Measurements from ENCODE around the gene CD83.
A peak's percentile ranks its signal among the peaks of the same experiment; 100 is the strongest.

CD83 gene

DNA sequence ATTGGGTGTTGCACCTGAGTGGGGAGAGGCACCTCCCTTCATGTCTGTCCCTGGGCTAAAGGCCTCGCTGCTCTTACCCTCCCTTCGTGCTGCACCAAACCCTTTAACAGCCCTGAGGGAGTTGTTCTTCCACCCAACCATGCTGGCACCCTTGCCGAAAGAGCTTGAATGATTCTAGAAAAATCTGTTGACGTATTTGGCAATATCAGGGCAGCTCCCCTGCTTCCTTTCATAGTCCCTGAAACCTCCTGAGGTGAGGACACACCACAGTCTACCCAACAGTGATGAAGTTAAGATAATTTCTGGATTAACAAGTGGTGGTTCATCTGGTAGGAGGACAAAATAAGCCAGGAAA lies 15.3 kb downstream of the CD83 start:
- Histone ChIP-seq H3K9me3 (replicated peaks in 1 of 11) (no peaks in the 10 kb centered on the region; a peak in 1 of 22 replicates), H4K20me1 (peaks cover 0 to 86% (median 0%) of the 10 kb centered on the region in 11 experiments; a peak in 7 of 22 replicates), H3K9ac (no peak overlapping the region), H3K27me3 (no peaks in the 10 kb centered on the region), H3K4me3 (no peak overlapping the region), H3K27ac (no peak overlapping the region), H3K4me2 (peak overlapping the region in 8 of 11 experiments; percentile 4 to 85 (median 74); a peak in 12 of 22 replicates), H3K4me1 (peaks cover 24 to 74% (median 53%) of the 10 kb centered on the region in 10 experiments), H3K36me3 (peaks cover 33 to 86% (median 58%) of the 10 kb centered on the region in 11 experiments)
- no peak for TF ChIP-seq Cebpa-rat (IDR thresholded peaks at IDR 0.05)

DNA sequence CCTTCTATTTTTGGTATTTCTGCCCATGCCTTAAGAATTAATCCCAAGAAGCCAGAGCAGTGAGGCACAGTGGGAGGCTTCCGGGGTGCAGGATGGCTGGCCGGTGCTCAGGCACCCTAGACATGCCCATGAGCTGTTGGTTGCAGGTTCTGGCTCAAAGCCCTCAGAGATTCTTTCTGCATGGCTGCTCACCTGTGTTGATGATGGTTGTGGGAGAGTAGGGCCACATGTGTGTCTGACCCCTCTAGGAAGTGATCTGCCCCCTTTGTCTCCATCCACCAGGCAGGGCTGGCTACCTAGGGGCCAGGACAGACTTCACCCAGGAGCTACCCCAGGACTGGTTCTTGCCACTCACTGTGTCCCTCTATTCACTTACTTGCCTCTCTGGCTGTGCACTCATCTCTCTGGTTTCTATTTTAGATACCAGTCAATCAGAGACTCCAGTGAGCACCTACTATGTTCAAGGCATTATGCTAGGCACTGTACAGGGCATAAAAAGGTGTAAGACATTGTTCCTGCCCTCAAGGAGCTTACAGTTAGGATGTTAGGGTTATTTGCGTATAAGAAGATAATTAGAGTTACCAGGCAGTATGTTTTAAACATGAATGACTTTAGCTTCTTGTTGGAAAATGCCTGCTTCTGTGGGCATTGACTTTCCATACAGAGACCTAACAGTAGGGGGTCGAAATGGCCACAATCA lies 16.8 kb downstream of the CD83 start:
- no peaks in the 10 kb centered on the region for H3K27me3 ChIP-seq
- H3K9ac ChIP-seq: peak overlapping the region in 4 of 11 experiments; percentile 7 to 36 (median 32); a peak in 2 of 22 replicates
- peaks cover 33 to 76% (median 58%) of the 10 kb centered on the region in 11 experiments for H3K36me3 ChIP-seq
- no peak overlapping the region for H3K4me3 ChIP-seq
- no peaks in the 10 kb centered on the region; a peak in 1 of 22 replicates for H3K9me3 ChIP-seq (replicated peaks in 1 of 11)
- peaks cover 9 to 59% (median 38%) of the 10 kb centered on the region in 10 experiments for H3K4me1 ChIP-seq
- H4K20me1 ChIP-seq: peaks cover 0 to 71% (median 0%) of the 10 kb centered on the region in 11 experiments; a peak in 7 of 22 replicates
- no peak for TF ChIP-seq Cebpa-rat (IDR thresholded peaks at IDR 0.05)
- peak overlapping the region in 6 of 11 experiments; percentile 5 to 50 (median 36); a peak in 9 of 22 replicates for H3K27ac ChIP-seq
- H3K4me2 ChIP-seq: peak overlapping the region in 9 of 11 experiments; percentile 27 to 85 (median 71); a peak in 17 of 22 replicates

DNA sequence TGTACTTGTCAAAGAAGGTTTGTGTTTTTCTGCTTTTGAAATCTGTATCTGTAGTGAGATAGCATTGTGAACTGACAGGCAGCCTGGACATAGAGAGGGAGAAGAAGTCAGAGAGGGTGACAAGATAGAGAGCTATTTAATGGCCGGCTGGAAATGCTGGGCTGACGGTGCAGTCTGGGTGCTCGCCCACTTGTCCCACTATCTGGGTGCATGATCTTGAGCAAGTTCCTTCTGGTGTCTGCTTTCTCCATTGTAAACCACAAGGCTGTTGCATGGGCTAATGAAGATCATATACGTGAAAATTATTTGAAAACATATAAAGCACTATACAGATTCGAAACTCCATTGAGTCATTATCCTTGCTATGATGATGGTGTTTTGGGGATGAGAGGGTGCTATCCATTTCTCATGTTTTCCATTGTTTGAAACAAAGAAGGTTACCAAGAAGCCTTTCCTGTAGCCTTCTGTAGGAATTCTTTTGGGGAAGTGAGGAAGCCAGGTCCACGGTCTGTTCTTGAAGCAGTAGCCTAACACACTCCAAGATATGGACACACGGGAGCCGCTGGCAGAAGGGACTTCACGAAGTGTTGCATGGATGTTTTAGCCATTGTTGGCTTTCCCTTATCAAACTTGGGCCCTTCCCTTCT lies 18.4 kb downstream of the CD83 start:
- Histone ChIP-seq H3K27ac (no peak overlapping the region), H3K36me3 (peaks cover 33 to 59% (median 54%) of the 10 kb centered on the region in 11 experiments)

DNA sequence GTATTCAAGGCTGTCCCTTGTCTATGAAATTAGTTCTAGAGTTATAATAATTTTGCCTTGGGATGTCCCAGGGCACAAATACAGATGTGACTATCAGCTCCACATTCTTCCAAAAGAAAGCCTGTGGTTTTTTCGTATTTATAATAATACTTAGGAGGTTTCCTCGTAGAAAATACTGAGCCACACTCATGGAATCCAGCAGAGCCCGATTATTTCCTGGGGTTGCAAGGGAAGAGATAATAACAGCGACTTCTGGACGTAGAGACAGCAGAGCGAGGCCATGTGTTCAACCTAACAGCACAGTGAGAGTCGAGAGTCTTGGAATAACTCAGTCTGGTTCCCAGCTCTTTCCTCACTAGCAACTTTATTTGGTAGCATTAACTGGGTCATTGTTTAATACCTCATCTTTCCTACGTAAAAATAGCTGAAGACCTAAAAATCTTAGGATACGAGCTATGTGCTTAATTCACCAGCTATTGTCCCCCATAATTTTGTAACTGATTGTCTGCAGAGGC lies 21.2 kb downstream of the CD83 start:
- Histone ChIP-seq H3K27me3 (no peaks in the 10 kb centered on the region), H3K4me2 (no peak overlapping the region), H3K27ac (no peak overlapping the region), H3K4me1 (peaks cover 0 to 21% (median 10%) of the 10 kb centered on the region in 10 experiments; a peak in 16 of 20 replicates), H3K9ac (no peak overlapping the region), H4K20me1 (peaks cover 0 to 27% (median 0%) of the 10 kb centered on the region in 11 experiments; a peak in 6 of 22 replicates), H3K36me3 (peaks cover 19 to 35% (median 28%) of the 10 kb centered on the region in 11 experiments), H3K4me3 (no peak overlapping the region), H3K9me3 (replicated peaks in 1 of 11) (no peaks in the 10 kb centered on the region; a peak in 1 of 22 replicates)
- TF ChIP-seq Cebpa-rat (IDR thresholded peaks at IDR 0.05): no peak

More for the DNA sequence above, 18.4 kb downstream of the CD83 start:
- H3K4me3 ChIP-seq: no peak overlapping the region
- H3K4me2 ChIP-seq: no peak overlapping the region
- no peaks in the 10 kb centered on the region for H3K27me3 ChIP-seq
- H3K9me3 ChIP-seq (replicated peaks in 1 of 11): no peaks in the 10 kb centered on the region; a peak in 1 of 22 replicates
- H4K20me1 ChIP-seq: peaks cover 0 to 55% (median 0%) of the 10 kb centered on the region in 11 experiments; a peak in 6 of 22 replicates
- no peak overlapping the region for H3K9ac ChIP-seq
- H3K4me1 ChIP-seq: peaks cover 0 to 44% (median 25%) of the 10 kb centered on the region in 10 experiments; a peak in 17 of 20 replicates
- TF ChIP-seq Cebpa-rat (IDR thresholded peaks at IDR 0.05): no peak

DNA sequence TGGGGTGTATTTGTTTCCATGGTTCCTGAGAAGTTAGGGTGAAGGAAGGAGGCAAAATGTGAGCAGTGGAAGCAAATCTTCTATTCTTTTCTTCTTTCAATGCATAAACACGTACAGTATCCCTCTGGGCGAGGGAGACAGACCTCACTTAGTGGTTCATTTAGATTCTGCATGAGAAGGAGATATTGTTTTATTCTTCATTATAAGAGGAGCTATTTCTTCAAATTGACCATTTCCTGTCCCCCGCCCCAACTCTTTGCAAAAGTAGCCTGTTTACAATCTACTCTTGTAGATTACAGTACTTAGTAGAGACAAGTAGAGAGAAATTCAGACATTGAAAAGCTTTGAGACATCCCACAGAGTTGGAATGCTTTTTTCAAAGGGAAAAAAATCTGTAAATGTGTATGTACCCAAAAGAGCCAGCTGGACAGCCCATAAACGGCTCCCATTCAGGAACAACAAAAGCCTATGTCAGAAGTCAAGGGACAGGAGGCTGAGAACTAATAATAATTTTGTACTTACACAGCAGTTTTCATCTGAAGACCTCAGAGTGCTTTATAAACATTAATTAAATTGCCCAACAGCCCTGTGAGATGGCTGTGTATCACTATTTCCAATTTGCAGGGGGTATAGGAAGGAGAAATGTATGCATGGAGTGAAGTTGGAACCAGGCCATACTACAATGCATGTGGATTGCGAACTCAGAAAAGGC lies 23.9 kb downstream of the CD83 start:
- H3K9me3 ChIP-seq (replicated peaks in 1 of 11): no peaks in the 10 kb centered on the region
- H3K27ac ChIP-seq: no peak overlapping the region
- peaks cover 0 to 24% (median 5%) of the 10 kb centered on the region in 10 experiments; a peak in 12 of 20 replicates for H3K4me1 ChIP-seq
- H3K4me2 ChIP-seq: no peak overlapping the region
- TF ChIP-seq Cebpa-rat (IDR thresholded peaks at IDR 0.05): no peak
- H3K4me3 ChIP-seq: no peak overlapping the region
- H3K36me3 ChIP-seq: peaks cover 0 to 7% (median under 1%) of the 10 kb centered on the region in 11 experiments; a peak in 5 of 22 replicates
- no peaks in the 10 kb centered on the region for H4K20me1 ChIP-seq
- H3K9ac ChIP-seq: no peak overlapping the region
- no peaks in the 10 kb centered on the region for H3K27me3 ChIP-seq

DNA sequence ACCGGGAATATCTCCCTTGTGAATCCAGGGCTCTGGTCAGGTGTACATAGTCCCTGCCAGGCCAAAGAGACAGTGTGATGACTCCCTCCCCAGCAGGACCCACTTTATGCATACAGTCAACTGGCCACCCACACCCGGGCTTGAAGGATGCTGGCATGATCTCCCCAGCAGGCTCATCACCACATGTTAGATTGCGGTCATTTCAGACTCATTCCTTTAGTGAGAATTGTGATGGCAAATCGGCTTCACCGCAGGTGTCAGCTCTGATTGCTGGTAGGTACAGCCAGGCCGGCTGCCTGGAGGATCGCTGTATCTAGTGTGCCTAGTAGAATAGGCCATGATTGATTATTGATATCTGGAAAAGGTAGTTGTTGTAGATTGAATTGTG lies 24.5 kb downstream of the CD83 start:
- TF ChIP-seq Cebpa-rat (IDR thresholded peaks at IDR 0.05): no peak
- H3K4me2 ChIP-seq: no peak overlapping the region

DNA sequence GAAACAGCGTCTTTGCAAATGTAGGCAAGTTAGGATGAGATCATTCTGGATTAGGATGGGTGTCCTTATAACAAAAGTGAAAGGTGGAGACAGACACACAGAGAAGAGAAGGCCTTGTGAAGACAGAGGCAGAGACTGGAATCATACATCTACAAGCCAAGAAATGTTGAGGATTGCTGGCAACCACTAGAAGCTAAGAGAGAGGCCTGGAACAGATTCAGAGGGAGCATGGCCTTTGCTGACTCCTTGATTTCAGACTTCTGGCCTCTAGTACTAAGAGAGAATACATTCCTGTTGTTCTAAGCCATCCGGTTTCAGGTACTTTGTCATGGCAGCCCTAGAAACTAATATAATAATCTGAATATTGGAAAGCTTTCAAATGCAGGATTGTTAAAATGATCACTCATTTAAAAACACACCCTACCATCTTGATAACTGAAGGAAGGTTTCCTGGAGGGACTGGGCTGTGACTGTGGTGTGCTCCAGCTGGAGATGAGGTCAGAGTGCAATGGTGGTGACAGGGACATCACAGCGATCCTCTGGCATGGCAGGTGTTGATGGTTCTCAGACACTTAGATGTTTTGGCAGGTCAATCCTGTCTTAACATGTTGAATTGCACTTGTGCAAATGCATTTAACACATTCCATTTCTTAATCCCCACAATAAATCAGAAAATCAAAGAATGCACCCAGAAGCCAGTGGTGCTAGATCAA lies 25.1 kb downstream of the CD83 start:
- H3K27ac ChIP-seq: no peak overlapping the region

More for the DNA sequence above, 24.5 kb downstream of the CD83 start:
- Histone ChIP-seq H3K4me1 (peaks cover 0 to 28% (median 6%) of the 10 kb centered on the region in 10 experiments; a peak in 12 of 20 replicates), H3K9ac (no peak overlapping the region), H3K27me3 (no peaks in the 10 kb centered on the region), H3K4me3 (no peak overlapping the region), H3K27ac (no peak overlapping the region), H3K9me3 (replicated peaks in 1 of 11) (no peaks in the 10 kb centered on the region), H4K20me1 (no peaks in the 10 kb centered on the region), H3K36me3 (0 out of 22 replicates have a peak, but pooled peaks cover 0 to 4% (median 0%) of the 10 kb centered on the region in 11 experiments)

DNA sequence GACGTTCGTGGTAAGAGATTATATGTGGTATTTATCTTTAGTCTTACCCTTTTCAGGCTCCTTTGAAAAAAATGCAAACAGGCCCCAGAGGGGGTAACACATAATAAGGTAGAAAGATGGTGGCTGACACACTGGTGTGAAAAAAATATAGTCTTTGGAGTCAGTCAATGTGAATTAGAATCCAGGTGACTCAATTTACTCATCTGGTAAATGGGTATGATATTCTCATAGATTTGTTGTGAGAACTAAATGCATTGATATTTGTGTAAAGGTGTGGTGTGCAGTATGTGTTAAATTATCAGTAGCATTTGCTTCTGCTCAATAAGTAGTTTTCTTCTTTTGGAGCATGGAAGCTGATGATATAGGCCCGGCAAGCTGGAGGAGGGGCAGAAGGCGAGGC lies 25.7 kb downstream of the CD83 start:
- Histone ChIP-seq H3K9ac (no peak overlapping the region), H3K36me3 (no peaks in the 10 kb centered on the region), H3K27ac (no peak overlapping the region), H3K9me3 (replicated peaks in 1 of 11) (no peaks in the 10 kb centered on the region), H3K4me2 (0 out of 22 replicates have a peak overlapping the region, but pooled peaks of 1 of the 11 experiments have one; percentile 5), H3K4me1 (peaks cover 0 to 28% (median 8%) of the 10 kb centered on the region in 10 experiments; a peak in 17 of 20 replicates), H3K4me3 (no peak overlapping the region), H4K20me1 (no peaks in the 10 kb centered on the region), H3K27me3 (no peaks in the 10 kb centered on the region)
- no peak for TF ChIP-seq Cebpa-rat (IDR thresholded peaks at IDR 0.05)

More for the DNA sequence above, 25.1 kb downstream of the CD83 start:
- H4K20me1 ChIP-seq: no peaks in the 10 kb centered on the region
- H3K36me3 ChIP-seq: 0 out of 22 replicates have a peak, but pooled peaks cover 0 to 3% (median 0%) of the 10 kb centered on the region in 11 experiments
- H3K27me3 ChIP-seq: no peaks in the 10 kb centered on the region
- no peak overlapping the region for H3K4me3 ChIP-seq
- H3K4me2 ChIP-seq: no peak overlapping the region
- no peaks in the 10 kb centered on the region for H3K9me3 ChIP-seq (replicated peaks in 1 of 11)
- no peak overlapping the region for H3K9ac ChIP-seq
- H3K4me1 ChIP-seq: peaks cover 0 to 28% (median 6%) of the 10 kb centered on the region in 10 experiments; a peak in 14 of 20 replicates
- TF ChIP-seq Cebpa-rat (IDR thresholded peaks at IDR 0.05): no peak

Measured in BLaER1 treated with 17β-estradiol and CSF1 and Interleukin-3, amounts not matched to agents 10 nM and 100 nM (cell line).